HG03108 (cell line): Measurements from ENCODE around the gene C17orf50.

Source experiments
- ATAC-seq: cut with Tn5 transposase; IDR thresholded peaks from one replicate; pipeline ENCODE4 v1.9.1; 2021; ENCODE audit warnings: moderate library complexity; ENCODE audit not compliant: unreplicated experiment

The C17orf50 gene

GRCh38 chr17:35780950-35781349 lies 20.3 kb downstream of the C17orf50 start:
- no peak for ATAC-seq

GRCh38 chr17:35784895-35785294 lies 24.2 kb downstream of the C17orf50 start:
- no peak for ATAC-seq

DNA sequence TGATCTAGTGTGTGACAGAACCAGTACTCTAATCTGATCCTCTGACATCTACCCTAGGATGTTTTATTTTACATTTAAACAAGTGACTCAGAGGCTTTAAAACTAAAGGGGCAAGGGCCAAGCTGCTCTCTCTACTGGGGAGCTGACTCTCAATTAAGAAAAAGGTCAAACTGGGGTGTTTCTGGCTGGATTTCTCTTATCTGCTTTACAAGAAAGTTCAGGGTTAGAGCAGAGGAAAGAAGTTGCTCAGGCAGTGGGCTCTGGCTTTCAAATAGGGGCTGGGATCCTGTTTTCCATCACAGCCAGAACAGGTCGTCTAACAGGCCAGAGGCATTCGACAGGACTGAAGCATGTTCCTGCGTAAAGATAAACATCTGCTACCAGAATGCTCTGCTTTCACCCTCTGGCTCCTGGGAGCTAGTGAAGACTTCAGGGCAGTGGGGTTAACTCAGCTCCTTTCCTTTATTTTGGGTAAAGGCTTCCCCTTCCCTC lies 26.3 kb downstream of the C17orf50 start:
- no peak for ATAC-seq

- ATAC-seq: no peak
Measured at GRCh38 chr17:35788477-35789368, 28.0 kb downstream of the C17orf50 start.

DNA sequence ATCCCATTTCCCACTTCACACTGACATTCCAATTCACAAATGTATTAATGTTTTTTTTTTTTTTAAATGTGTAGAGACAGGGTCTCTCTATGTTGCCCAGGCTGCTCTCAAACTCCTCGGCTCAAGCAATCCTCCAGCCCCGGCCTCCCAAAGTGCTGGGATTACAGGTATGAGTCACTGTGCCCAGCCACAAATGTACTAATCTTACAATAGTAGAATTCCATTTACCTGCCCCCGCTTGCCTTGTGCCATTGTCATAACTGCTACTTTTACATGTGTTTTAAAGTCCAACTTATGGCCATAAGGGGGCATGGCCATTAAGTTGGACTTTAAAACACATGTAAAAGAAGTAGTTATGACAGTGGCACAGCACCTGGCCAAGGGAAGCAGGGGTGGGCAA lies 30.2 kb downstream of the C17orf50 start:
- ATAC-seq: no peak

DNA sequence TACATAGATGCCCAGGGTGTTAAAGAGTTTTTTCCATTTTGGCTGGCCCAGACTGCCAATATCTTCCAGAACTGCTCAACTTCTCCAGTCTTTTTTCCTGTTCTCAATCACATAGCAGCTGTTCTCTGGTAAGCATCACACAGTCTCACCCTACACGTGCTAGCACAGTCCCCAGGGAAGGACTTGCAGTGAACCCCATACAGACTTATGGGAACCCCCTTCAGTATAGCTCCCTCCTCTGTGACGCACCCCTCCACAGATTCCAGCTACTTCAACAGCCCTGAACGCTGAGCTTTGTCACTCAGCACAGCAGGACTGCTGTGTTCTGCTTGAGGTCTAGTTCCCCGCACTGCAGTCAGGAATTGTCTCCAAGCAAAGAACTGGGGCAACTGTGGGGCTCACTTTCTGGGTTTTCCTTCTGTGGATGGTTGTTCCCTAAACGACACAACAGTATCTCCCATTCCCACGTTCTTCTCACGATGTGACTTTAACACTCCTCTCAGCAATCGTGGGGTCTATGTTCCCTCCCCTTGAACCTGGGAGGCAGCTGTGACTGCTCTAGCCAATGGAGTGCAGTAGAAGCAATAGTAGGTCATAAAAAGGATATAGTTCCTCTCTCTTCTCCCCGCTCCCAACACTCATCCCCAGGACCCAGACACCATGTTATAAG lies 31.1 kb downstream of the C17orf50 start:
- no peak for ATAC-seq

GRCh38 chr17:35793257-35793656 lies 32.6 kb downstream of the C17orf50 start:
- no peak for ATAC-seq

DNA sequence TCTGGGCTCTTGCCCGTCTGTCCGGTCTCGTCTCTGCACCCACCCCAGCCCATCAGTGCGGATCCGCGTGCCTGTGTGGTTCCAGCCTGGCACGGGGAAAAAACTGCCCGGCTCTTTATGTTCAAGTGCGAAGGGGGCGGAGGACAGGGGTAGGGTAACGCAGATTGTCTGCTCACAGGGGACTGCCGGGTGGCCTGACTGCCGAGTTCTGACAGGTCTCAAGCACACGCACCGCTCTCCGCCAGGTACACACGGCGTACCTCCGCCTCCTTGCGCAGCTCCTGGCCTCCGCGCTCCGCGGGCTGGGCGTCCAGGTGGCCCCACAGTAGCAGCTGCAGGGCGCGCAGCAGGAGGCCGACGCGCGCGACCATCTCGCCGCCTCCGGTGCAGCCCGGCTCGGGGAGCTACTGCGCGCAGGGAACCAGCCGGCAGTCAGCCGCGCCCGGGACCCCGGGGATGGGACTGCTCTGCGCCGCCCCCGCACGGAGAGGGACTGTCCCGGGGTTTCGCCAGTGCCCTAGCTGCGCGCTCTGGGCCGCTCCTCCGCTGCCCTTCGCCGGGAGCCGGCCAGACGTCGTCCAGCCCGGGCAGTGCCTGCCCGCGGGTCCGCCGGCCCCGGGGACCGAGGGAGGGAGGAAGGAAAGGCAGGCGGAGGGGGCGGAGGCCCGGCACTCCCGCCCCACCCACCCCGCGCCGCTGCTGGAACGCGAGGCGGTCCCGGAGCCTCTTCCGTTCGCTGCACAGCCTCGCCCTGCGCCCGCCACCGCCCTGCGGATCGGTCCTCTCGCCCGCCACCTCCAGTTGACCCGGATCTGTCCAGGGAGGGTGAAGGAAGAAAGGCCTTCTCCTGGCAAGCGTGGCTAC lies 34.6 kb downstream of the C17orf50 start, which contains the start of gene MMP28:
TSS of gene MMP28 (minus strand) at position 635 of the 864 bp plus-strand sequence. CDS start at position 371, 264 bp downstream.
- no peak for ATAC-seq

- ATAC-seq: no peak
Measured at GRCh38 chr17:35795871-35796265, 35.2 kb downstream of the C17orf50 start.

DNA sequence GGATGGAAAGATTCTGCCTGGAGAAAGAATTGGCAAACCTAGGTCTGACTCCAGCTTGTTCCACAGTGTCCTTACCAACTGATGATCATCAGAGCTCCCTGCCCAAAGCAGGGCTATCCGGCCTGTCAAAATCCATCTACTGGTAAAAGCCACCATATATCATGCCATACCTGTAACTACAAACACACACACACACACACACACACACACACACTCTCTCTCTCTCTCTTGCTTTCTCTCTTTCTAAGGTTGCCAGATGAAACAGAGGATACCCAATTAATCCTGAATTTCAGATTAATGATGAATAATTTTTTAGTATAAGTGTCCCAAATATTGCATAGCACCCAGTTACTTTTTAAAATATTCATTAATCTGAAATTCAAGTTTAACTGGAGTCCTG lies 36.3 kb downstream of the C17orf50 start:
- ATAC-seq: no peak

GRCh38 chr17:35797370-35797769 lies 36.7 kb downstream of the C17orf50 start:
- ATAC-seq: no peak

DNA sequence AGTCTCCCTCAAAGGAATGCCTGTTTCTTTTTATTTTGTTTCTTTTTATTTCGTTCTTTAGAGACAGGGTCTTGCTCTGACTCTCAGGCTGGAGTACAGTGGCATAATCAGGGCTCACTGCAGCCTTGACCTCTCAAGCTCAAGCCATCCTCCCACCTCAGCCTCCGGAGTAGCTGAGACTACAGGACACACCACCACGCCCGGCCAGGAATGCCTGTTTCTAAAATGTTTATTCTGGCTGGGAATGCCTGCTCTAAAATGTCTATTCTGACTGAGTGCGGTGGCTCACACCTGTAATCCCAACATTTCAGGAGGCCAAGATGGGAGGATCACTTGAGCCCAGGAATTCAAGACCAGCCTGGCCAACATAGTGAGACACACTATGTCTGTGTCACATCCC lies 37.2 kb downstream of the C17orf50 start:
- ATAC-seq: no peak

- no peak for ATAC-seq
Measured at GRCh38 chr17:35799942-35800341, 39.3 kb downstream of the C17orf50 start.

- no peak for ATAC-seq
Measured at GRCh38 chr17:35801583-35802224, 41.0 kb downstream of the C17orf50 start.

- no peak for ATAC-seq
Measured at GRCh38 chr17:35804658-35805192, 44.0 kb downstream of the C17orf50 start.

DNA sequence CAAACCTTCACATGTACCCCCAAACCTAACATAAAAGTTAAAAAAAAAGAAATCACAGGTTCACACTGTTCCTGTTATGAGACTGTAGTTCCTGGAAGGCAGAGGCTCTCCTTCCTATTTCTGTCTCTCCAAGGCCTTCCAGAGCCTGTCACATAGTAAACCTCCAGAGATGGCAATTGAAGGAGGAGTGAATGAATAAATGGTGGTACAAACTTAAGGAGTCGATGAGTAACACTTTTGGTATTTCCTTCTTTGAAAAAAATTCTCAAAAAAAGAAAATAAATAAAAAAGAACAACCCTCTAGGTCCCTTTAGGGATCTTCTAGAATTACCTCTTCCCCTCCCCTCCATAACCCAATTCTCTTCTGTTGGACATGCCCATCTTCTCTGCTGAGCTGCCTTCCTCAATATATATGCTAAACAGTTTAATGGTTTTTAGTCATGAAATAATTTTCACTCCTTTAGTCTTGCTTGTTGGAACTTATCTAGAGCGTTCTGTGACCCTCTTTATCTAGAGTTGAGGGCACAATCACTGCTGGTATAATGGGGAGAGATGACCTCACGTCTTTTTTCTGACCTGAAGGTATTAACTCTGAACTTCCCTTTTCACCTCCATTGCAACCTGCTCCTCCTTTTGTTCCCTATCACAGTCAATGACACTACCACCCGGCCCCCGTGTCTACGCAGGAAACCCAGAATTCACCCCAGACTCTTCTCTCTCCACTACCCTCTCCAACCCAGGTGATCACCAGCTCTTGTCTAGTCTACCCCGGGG lies 46.9 kb downstream of the C17orf50 start:
- no peak for ATAC-seq

DNA sequence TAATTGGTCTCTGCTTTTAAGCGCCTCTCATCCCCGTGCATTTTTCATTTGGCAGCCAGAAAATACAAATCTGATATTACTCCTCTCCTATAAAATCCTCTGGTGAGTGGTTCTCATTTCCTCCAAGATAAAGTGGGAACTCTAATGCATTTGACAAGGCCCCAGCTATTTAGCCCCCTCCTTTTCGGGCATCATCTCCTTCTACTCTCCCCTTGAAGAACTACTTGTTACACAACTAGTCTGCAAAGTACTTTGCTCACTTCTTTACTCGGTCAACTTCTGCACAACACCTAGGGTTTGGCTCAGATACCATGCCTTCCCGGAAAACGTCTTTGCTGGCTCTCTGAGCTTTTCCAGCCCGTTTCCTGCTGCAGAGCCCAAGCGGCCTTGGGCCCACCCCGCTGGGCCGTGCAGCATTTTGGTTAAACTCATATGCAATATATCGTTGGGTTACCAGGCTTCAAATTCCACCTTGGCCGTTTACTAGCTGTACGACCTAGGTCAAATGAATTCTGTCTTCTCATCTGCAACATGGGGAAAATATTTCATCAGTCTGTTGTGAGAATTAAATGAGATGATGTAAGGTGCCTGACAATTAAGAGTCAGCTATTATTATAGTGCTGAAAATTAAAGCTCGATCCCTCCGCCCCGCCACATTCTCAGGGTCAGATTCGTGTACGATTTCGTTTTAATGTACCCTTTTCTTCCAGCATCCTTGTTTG lies 47.7 kb downstream of the C17orf50 start:
- ATAC-seq: no peak

- peak; percentile 93 for ATAC-seq
Measured at GRCh38 chr17:35808962-35809854, 48.5 kb downstream of the C17orf50 start, which contains the start of gene TAF15. Gene TAF15 (plus strand): TSS chr17:35809484. CDS start chr17:35809570, 86 bp downstream.
